ENCODE results near the gene PPP2R2D. TPM values are rescaled to one million over a fixed set of nuclear protein-coding genes. Genes with fewer than 3 reads are reported as not detected.

Gene PPP2R2D
- total RNA-seq, 1 experiment from 2014 or later: 35.1 TPM

DNA sequence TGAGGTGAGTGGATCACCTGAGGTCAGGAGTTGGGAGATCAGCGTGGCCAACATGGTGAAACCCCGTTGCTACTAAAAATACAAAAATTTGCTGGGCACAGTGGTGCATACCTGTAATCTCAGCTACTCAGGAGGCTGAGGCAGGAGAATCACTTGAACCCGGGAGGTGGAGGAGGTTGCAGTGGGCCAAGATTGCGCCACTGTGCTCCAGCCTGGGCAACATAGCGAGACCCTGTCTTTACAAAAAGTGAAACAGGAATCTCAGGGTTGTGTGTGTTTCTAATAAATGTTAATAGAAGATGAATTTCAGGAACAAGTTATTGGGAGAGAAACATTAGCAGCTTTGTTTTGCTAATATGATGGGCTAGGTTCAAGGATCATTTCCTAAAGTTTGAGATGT is 19.9 kb downstream of the PPP2R2D start:
- no peak overlapping the region for H2BK20ac ChIP-seq (ENCODE audit: low read depth, low read length, poor library complexity, severe bottlenecking)
- H2AK5ac ChIP-seq (ENCODE audit: insufficient read length, low read length): no peak overlapping the region
- no peak overlapping the region for H3K4ac ChIP-seq (ENCODE audit: low read depth, low read length)
- no peaks in the 10 kb centered on the region for H3K9me3 ChIP-seq (ENCODE audit: control insufficient read depth, low read depth, low read length)
- H3K14ac ChIP-seq (ENCODE audit: insufficient read depth, low read length): no peak overlapping the region
- no peak overlapping the region for H3K18ac ChIP-seq (ENCODE audit: insufficient read length, low read depth, low read length)
- H3K9ac ChIP-seq (ENCODE audit: extremely low read depth, insufficient read length, low read length): no peak overlapping the region
- no CpG with 5 or more reads among the region's 5 CpGs for WGBS (ENCODE audit: extremely low coverage, insufficient read length, low lambda C conversion rate)
- H3T11ph ChIP-seq (ENCODE audit: low read length): no peak overlapping the region
- peaks cover 18% of the 10 kb centered on the region; the same call in 1 of the 2 replicates for H3K79me2 ChIP-seq (ENCODE audit: insufficient read depth, low read length)
- no peak overlapping the region for H3K23ac ChIP-seq (ENCODE audit: insufficient read length, low read depth, low read length)
- Mint-ChIP-seq H3K27me3 (ENCODE audit: low read depth) (no peaks in the 10 kb centered on the region), H3K4me1 (peaks cover 35 to 38% of the 10 kb centered on the region in 2 experiments), H3K36me3 (ENCODE audit: insufficient read depth in 1 of 3, low read depth in 3 of 3) (peaks cover 0 to 5% (median 3%) of the 10 kb centered on the region in 3 experiments; a peak in 2 of 7 replicates), H3K9me3 (peaks cover 0 to 6% of the 10 kb centered on the region in 2 experiments; a peak in 1 of 5 replicates), H3K4me3 (no peak overlapping the region), H3K27ac (peak overlapping the region in 1 of 3 experiments; percentile 55; a peak in 3 of 7 replicates)
- H2BK12ac ChIP-seq (ENCODE audit: insufficient read length, low read depth, low read length): no peak overlapping the region
- no peak overlapping the region for H3K4me2 ChIP-seq (ENCODE audit: insufficient read depth, insufficient read length, low read length)
- H3K23me2 ChIP-seq (ENCODE audit: insufficient read length, low read depth, low read length, poor library complexity, severe bottlenecking): no peaks in the 10 kb centered on the region
- no peak overlapping the region for H4K5ac ChIP-seq (ENCODE audit: insufficient read length, low read depth, low read length)
- DNase-seq: no peak
- H4K8ac ChIP-seq (replicated peaks; ENCODE audit: insufficient read length, low read depth, low read length): no peak overlapping the region
- peaks cover 5% of the 10 kb centered on the region for H3K79me1 ChIP-seq (ENCODE audit: insufficient read depth, low read depth, low read length, poor library complexity, severe bottlenecking)
- H3K27me3 ChIP-seq (ENCODE audit: insufficient read depth, low read length): no peaks in the 10 kb centered on the region
- no peaks in the 10 kb centered on the region for H4K20me1 ChIP-seq (ENCODE audit: control insufficient read depth, insufficient read depth, insufficient read length)
- H2BK5ac ChIP-seq (ENCODE audit: insufficient read length, low read length): no peak overlapping the region
- 0 out of 2 replicates have a peak, but pooled peaks cover 3% of the 10 kb centered on the region for H3K4me1 ChIP-seq (ENCODE audit: insufficient read depth, low read length)
- H4K91ac ChIP-seq (ENCODE audit: insufficient read length, low read depth, low read length): no peak overlapping the region
- no peak overlapping the region for H2AFZ ChIP-seq (ENCODE audit: low read length)
- no peak overlapping the region for H2BK15ac ChIP-seq (ENCODE audit: low read depth, low read length)
- TF ChIP-seq, protein P1, sequence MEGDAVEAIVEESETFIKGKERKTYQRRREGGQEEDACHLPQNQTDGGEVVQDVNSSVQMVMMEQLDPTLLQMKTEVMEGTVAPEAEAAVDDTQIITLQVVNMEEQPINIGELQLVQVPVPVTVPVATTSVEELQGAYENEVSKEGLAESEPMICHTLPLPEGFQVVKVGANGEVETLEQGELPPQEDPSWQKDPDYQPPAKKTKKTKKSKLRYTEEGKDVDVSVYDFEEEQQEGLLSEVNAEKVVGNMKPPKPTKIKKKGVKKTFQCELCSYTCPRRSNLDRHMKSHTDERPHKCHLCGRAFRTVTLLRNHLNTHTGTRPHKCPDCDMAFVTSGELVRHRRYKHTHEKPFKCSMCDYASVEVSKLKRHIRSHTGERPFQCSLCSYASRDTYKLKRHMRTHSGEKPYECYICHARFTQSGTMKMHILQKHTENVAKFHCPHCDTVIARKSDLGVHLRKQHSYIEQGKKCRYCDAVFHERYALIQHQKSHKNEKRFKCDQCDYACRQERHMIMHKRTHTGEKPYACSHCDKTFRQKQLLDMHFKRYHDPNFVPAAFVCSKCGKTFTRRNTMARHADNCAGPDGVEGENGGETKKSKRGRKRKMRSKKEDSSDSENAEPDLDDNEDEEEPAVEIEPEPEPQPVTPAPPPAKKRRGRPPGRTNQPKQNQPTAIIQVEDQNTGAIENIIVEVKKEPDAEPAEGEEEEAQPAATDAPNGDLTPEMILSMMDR (conservative IDR thresholded peaks at IDR 0.05): no peak
- H2BK120ac ChIP-seq (ENCODE audit: low read depth, low read length, poor library complexity, severe bottlenecking): no peak overlapping the region
- no peak overlapping the region for H3K27ac ChIP-seq (ENCODE audit: insufficient read length, low read depth, low read length)
- H3K56ac ChIP-seq (ENCODE audit: insufficient read length, low read depth, low read length): no peak overlapping the region
